H1 (cell line): Measurements from ENCODE around the gene PLEKHM3. TPM values are rescaled to one million over a fixed set of nuclear protein-coding genes. Genes with fewer than 3 reads are reported as not detected.

Experiments used
- CEBPB ChIP-seq: IDR thresholded peaks from 2 replicates; pipeline ENCODE4 v1.6.1; 2012; ENCODE audit warnings: low read depth, low read length
- KDM1A ChIP-seq: fragments of 200-600, 300-600 bp; sonication (generic); IDR thresholded peaks from 2 replicates; pipeline ENCODE4 v1.7.1; 2016; ENCODE audit warnings: mild to moderate bottlenecking, low read length, borderline replicate concordance
- RAD21 ChIP-seq, 2 experiments: IDR thresholded peaks in 1 of 2; conservative IDR thresholded peaks in 1 of 2; 2 replicates each; pipeline ENCODE4 v1.6.1; 2011; ENCODE audit warnings: low read depth in 2 of 2, low read length in 2 of 2, improper control_type of control experiment in 1 of 2, inconsistent platforms in 1 of 2, mild to moderate bottlenecking in 1 of 2, moderate library complexity in 1 of 2
- RFX5 ChIP-seq: IDR thresholded peaks from 2 replicates; pipeline ENCODE4 v1.6.1; 2011; ENCODE audit warnings: low read depth, low read length, improper control_type of control experiment, borderline replicate concordance
- RNF2 ChIP-seq: fragments of 200-900, 300-1000 bp; sonication (generic); IDR thresholded peaks from 2 replicates; pipeline ENCODE4 v1.7.1; 2016; ENCODE audit warnings: borderline replicate concordance, low read depth, mild to moderate bottlenecking, antibody characterized with exemption, low read length; ENCODE audit not compliant: poor library complexity, severe bottlenecking; ENCODE audit errors: missing control alignments
- SIRT6 ChIP-seq: IDR thresholded peaks from one replicate; pipeline ENCODE4 v1.7.1; 2012; ENCODE audit warnings: low read length, inconsistent platforms
- SUZ12 ChIP-seq: fragments of 200-600 bp; sonication (generic); IDR thresholded peaks from 2 replicates; pipeline ENCODE4 v1.6.1; 2012; ENCODE audit warnings: mild to moderate bottlenecking, inconsistent platforms, low read length, moderate library complexity, mixed read lengths
- TAF1 ChIP-seq: IDR thresholded peaks from 2 replicates; pipeline ENCODE4 v1.6.1; 2011; ENCODE audit warnings: mild to moderate bottlenecking, low read depth, low read length
- polyA plus RNA-seq, 7 experiments: library from polyadenylated mRNA; depleted of rRNA in 3 of 7; stranded (reverse) in 5 of 7; unstranded in 2 of 7; fragments of >200 nt in 5 of 7; fragments of 200-250 nt in 2 of 7; gene quantifications; 1 replicate in 5 of 7; 2 replicates in 1 of 7; 4 replicates in 1 of 7; pipeline versions ENCODE4 v1.2.1 to v1.2.3, GENCODE V29; 2011 to 2013; ENCODE audit warnings: missing spikeins in 2 of 7, mixed read lengths in 2 of 7
- total RNA-seq: library from RNA; stranded (reverse); fragmentation: NEBNext Ultra II Directional; extraction: Animal tissue kit (Norgen Biotek cat#: 25700); gene quantifications from 2 replicates; pipeline ENCODE4 v1.2.1, GENCODE V29; 2021
- TF ChIP-seq, protein P1 (sequence below): IDR thresholded peaks from 2 replicates; pipeline ENCODE4 v1.6.1; 2012; ENCODE audit warnings: low read length, inconsistent platforms
- TF ChIP-seq, protein P2 (sequence below): IDR thresholded peaks from 2 replicates; pipeline ENCODE4 v1.6.1; 2011; ENCODE audit warnings: low read depth, mild to moderate bottlenecking, low read length; ENCODE audit not compliant: insufficient read depth
- TF ChIP-seq, protein P3 (sequence below): IDR thresholded peaks from 2 replicates; pipeline ENCODE4 v1.6.1; 2012; ENCODE audit warnings: inconsistent platforms

The PLEKHM3 gene
- total and polyA plus RNA-seq, 2 of the 8 experiments (the other 6 are each of a cell fraction or from before 2014, with no cell fraction given) = 2.3 to 5.8 TPM

DNA sequence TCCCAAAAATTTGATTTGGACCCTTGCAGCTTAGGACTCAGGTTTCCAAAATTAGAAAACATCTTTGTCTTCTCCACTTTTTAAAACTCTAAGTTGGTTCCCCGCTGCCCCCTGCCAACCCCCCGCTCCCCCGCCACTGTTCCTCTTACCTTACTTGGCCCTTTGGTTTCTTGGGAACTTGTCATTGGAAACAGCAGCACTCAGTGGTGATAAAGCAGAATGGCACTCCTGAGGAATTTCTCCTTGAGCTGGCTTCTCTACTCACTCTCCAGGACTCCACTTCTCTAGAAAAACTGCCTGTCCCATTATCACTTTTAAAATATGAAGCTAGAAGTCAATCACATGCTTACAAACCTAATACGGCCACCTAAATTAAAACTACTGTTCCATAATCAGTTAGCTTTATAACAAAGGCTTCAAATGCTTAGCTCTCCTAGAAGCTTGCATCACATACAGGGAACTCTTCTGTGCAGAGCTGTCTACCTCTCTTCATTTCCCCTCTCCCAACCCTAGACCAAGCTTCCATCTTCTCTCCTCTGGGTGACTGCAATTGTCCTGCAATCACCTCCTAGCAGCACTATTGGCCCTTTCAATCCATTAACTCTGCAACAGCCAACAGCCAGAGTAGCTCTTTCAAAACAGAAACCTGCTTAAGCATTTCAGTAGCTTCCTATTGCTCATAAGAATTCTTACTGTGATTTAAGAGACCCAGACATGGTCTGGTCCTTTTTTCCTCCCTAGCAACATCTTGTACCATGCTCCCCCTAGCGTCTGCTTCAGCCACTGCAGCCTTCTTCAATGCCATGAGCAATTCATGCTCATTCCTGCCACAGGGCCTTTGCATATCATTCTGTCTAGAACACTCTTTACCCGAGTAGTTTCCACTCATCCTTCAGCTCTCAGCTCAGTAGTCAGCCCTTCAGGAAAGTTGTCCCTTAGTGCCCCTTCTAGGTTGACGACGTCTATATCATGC lies 15.2 kb upstream of the PLEKHM3 start (continued):
- TF ChIP-seq, protein P1, sequence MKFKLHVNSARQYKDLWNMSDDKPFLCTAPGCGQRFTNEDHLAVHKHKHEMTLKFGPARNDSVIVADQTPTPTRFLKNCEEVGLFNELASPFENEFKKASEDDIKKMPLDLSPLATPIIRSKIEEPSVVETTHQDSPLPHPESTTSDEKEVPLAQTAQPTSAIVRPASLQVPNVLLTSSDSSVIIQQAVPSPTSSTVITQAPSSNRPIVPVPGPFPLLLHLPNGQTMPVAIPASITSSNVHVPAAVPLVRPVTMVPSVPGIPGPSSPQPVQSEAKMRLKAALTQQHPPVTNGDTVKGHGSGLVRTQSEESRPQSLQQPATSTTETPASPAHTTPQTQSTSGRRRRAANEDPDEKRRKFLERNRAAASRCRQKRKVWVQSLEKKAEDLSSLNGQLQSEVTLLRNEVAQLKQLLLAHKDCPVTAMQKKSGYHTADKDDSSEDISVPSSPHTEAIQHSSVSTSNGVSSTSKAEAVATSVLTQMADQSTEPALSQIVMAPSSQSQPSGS = peak; percentile 67; the same call in 1 of the 2 replicates
- TF ChIP-seq, protein P2, sequence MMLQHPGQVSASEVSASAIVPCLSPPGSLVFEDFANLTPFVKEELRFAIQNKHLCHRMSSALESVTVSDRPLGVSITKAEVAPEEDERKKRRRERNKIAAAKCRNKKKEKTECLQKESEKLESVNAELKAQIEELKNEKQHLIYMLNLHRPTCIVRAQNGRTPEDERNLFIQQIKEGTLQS = no peak
- TF ChIP-seq SUZ12 = no peak
- no peak for TF ChIP-seq CEBPB
- peak; percentile 100 for TF ChIP-seq KDM1A
- TF ChIP-seq SIRT6 = no peak
- TF ChIP-seq RFX5 = peak; percentile 64; the same call in 1 of the 2 replicates
- no peak for TF ChIP-seq RNF2
- TF ChIP-seq TAF1 = no peak
- TF ChIP-seq, protein P3, sequence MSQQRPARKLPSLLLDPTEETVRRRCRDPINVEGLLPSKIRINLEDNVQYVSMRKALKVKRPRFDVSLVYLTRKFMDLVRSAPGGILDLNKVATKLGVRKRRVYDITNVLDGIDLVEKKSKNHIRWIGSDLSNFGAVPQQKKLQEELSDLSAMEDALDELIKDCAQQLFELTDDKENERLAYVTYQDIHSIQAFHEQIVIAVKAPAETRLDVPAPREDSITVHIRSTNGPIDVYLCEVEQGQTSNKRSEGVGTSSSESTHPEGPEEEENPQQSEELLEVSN = no peak
- peak; percentile 77 to 79 for TF ChIP-seq RAD21 (IDR thresholded peaks at IDR 0.05 in 1 of 2, conservative IDR thresholded peaks at IDR 0.05 in 1 of 2; ENCODE audit: low read depth in 2 of 2, low read length in 2 of 2)
